ENCODE results near the gene OR3A2. TPM values are rescaled to one million over a fixed set of nuclear protein-coding genes. Genes with fewer than 3 reads are reported as not detected.
"Not testable (repeated sequence)": the region's sequence is repeated elsewhere in the genome, so short reads cannot be mapped to it uniquely, and the experiment has no call there.

Gene OR3A2
- total and polyA plus RNA-seq, 10 of the 15 experiments (the other 5 are each of a cell fraction or from before 2014, with no cell fraction given), result not detected

GRCh38 chr17:3378321-3378720, 7.8 kb downstream of the OR3A2 start (continued):
- no peak for TF ChIP-seq SUZ12 (IDR thresholded peaks at IDR 0.05; ENCODE audit: unreplicated experiment)
- TF ChIP-seq POLR2AphosphoS2 (IDR thresholded peaks at IDR 0.05; ENCODE audit: low read depth, low read length), result no peak

- intact Hi-C loops (cut with micrococcal nuclease; ENCODE audit: unreplicated experiment); BruUV-seq (replicated peaks): not testable (repeated sequence)
Observed at GRCh38 chr17:3371167-3371566, 14.9 kb downstream of the OR3A2 start.

GRCh38 chr17:3342782-3343181, 43.3 kb downstream of the OR3A2 start:
- POLR2A ChIA-PET; H3K27me3 ChIP-seq (replicated peaks in 1 of 2; ENCODE audit: control insufficient read depth in 2 of 2, insufficient read depth in 2 of 2, low read length in 1 of 2); H3K9ac ChIP-seq (ENCODE audit: control insufficient read depth, insufficient read depth, low read length); FAIRE-seq; H3K36me3 ChIP-seq (ENCODE audit: control insufficient read depth in 2 of 2, insufficient read depth in 2 of 2, low read length in 1 of 2); ATAC-seq; CTCF ChIA-PET; H4K20me1 ChIP-seq (ENCODE audit: control insufficient read depth, insufficient read depth); RAD21 ChIA-PET (ENCODE audit: unreplicated experiment); in situ Hi-C loops (cut with MboI); intact Hi-C loops (cut with micrococcal nuclease; ENCODE audit: unreplicated experiment); DNase-seq (ENCODE audit: low read depth, low spot score); BruUV-seq (replicated peaks); H3K9me3 ChIP-seq (replicated peaks; ENCODE audit: control insufficient read depth, insufficient read depth, low read length); H3K4me2 ChIP-seq (ENCODE audit: control insufficient read depth, insufficient read depth); H3K4me3 ChIP-seq; H3K27ac ChIP-seq (ENCODE audit: control insufficient read depth, insufficient read depth); H2AFZ ChIP-seq (ENCODE audit: control insufficient read depth, low read depth, low read length); H3K4me1 ChIP-seq (ENCODE audit: control insufficient read depth, insufficient read depth, low read length); H3K79me2 ChIP-seq (ENCODE audit: control insufficient read depth, insufficient read depth, low read length); SMC1A ChIA-PET (ENCODE audit: uncharacterized antibody, unreplicated experiment): not testable (repeated sequence)
- WGBS (ENCODE audit: insufficient coverage, insufficient replicate concordance, low lambda C conversion rate, missing lambda C conversion rate), result 46% methylated on average over 12 of the region's 12 CpGs

More at GRCh38 chr17:3371167-3371566, 14.9 kb downstream of the OR3A2 start:
- FAIRE-seq; H3K36me3 ChIP-seq (ENCODE audit: control insufficient read depth in 2 of 2, insufficient read depth in 2 of 2, low read length in 1 of 2); H3K27me3 ChIP-seq (replicated peaks in 1 of 2; ENCODE audit: control insufficient read depth in 2 of 2, insufficient read depth in 2 of 2, low read length in 1 of 2); POLR2A ChIA-PET; H4K20me1 ChIP-seq (ENCODE audit: control insufficient read depth, insufficient read depth); H3K9ac ChIP-seq (ENCODE audit: control insufficient read depth, insufficient read depth, low read length); H3K9me3 ChIP-seq (replicated peaks; ENCODE audit: control insufficient read depth, insufficient read depth, low read length); H3K27ac ChIP-seq (ENCODE audit: control insufficient read depth, insufficient read depth); ATAC-seq; CTCF ChIA-PET; H3K4me1 ChIP-seq (ENCODE audit: control insufficient read depth, insufficient read depth, low read length); H3K4me2 ChIP-seq (ENCODE audit: control insufficient read depth, insufficient read depth); H3K79me2 ChIP-seq (ENCODE audit: control insufficient read depth, insufficient read depth, low read length); H2AFZ ChIP-seq (ENCODE audit: control insufficient read depth, low read depth, low read length); in situ Hi-C loops (cut with MboI); DNase-seq (ENCODE audit: low read depth, low spot score); RAD21 ChIA-PET (ENCODE audit: unreplicated experiment); H3K4me3 ChIP-seq; SMC1A ChIA-PET (ENCODE audit: uncharacterized antibody, unreplicated experiment): not testable (repeated sequence)
- no CpG with 5 or more reads among the region's 31 CpGs for WGBS (ENCODE audit: insufficient coverage, insufficient replicate concordance, low lambda C conversion rate, missing lambda C conversion rate)
